ENCODE measurements around the gene SLC22A14. TPM values are rescaled to one million over a fixed set of nuclear protein-coding genes. Genes with fewer than 3 reads are reported as not detected.

Gene SLC22A14
- total RNA-seq, 1 experiment from 2014 or later = 0.22 TPM

- Histone ChIP-seq H4K20me1 (ENCODE audit: insufficient read depth) (no peaks in the 10 kb centered on the region), H3K9me3 (ENCODE audit: control insufficient read depth in 1 of 2, insufficient read depth in 1 of 2, low read depth in 1 of 2, low read length in 2 of 2) (peaks cover 0 to 6% of the 10 kb centered on the region in 2 experiments; a peak in 1 of 4 replicates), H3K9ac (ENCODE audit: low read length) (no peak overlapping the region), H3K27me3 (ENCODE audit: insufficient read depth, low read length) (no peaks in the 10 kb centered on the region), H3K36me3 (ENCODE audit: control insufficient read depth in 1 of 2, insufficient read depth in 2 of 2, low read length in 2 of 2) (no peaks in the 10 kb centered on the region), H3K4me2 (ENCODE audit: low read length) (no peak overlapping the region), H2AFZ (ENCODE audit: low read depth, low read length, poor library complexity, severe bottlenecking) (no peak overlapping the region), H3K4me3 (replicated peaks in 1 of 2; ENCODE audit: low read depth in 1 of 2, low read length in 2 of 2) (no peak overlapping the region), H3K9me2 (ENCODE audit: insufficient read depth) (no peaks in the 10 kb centered on the region), H3K27ac (ENCODE audit: low read depth, low read length) (no peak overlapping the region), H3K4me1 (ENCODE audit: control insufficient read depth in 1 of 2, insufficient read depth in 2 of 2, low read length in 2 of 2) (peaks cover 0 to 14% of the 10 kb centered on the region in 2 experiments; a peak in 2 of 4 replicates), H3K79me2 (ENCODE audit: insufficient read depth, low read length) (no peaks in the 10 kb centered on the region)
- BruUV-seq (replicated peaks) = no TSS peak
- TF ChIP-seq MAX (IDR thresholded peaks at IDR 0.05) = no peak
- ChIA-PET CTCF (no interaction called here), POLR2A (no interaction called here), RAD21 (ENCODE audit: low non-redundant PET in 1 of 2, low total read pairs in 2 of 2, uncharacterized antibody in 2 of 2, unreplicated experiment in 2 of 2) (no interaction called here)
- no peak for ATAC-seq
- no peak for DNase-seq (ENCODE audit: low read depth, low spot score)
- intact Hi-C loops (cut with micrococcal nuclease) = no loop called here
Measured at GRCh38 chr3:38325256-38325655, 43.2 kb downstream of the SLC22A14 start.

GRCh38 chr3:38327335-38328009 lies 45.4 kb downstream of the SLC22A14 start:
- no peak overlapping the region for H3K27ac ChIP-seq (ENCODE audit: low read depth, low read length)
- BruUV-seq (replicated peaks) = no TSS peak
- CTCF ChIA-PET = interaction anchor here (0.9 kb wide), 1 partner anchor 29 kb away, joined by 4 read pairs; no protein-coding TSS in a partner anchor
- peaks cover 0 to 14% of the 10 kb centered on the region in 2 experiments; a peak in 2 of 4 replicates for H3K4me1 ChIP-seq (ENCODE audit: control insufficient read depth in 1 of 2, insufficient read depth in 2 of 2, low read length in 2 of 2)
- RAD21 ChIA-PET (ENCODE audit: low non-redundant PET in 1 of 2, low total read pairs in 2 of 2, uncharacterized antibody in 2 of 2, unreplicated experiment in 2 of 2) = no interaction called here
- H3K79me2 ChIP-seq (ENCODE audit: insufficient read depth, low read length) = no peaks in the 10 kb centered on the region
- intact Hi-C loops (cut with micrococcal nuclease) = no loop called here
- ATAC-seq (peak; percentile 46; the same call in 1 of the 2 replicates), DNase-seq (ENCODE audit: low read depth, low spot score) (peak; percentile 10)
- no peaks in the 10 kb centered on the region for H3K9me2 ChIP-seq (ENCODE audit: insufficient read depth)
- H3K9ac ChIP-seq (ENCODE audit: low read length) = no peak overlapping the region
- no peaks in the 10 kb centered on the region for H4K20me1 ChIP-seq (ENCODE audit: insufficient read depth)
- H3K4me3 ChIP-seq (replicated peaks in 1 of 2; ENCODE audit: low read depth in 1 of 2, low read length in 2 of 2) = no peak overlapping the region
- POLR2A ChIA-PET = no interaction called here
- TF ChIP-seq EGR1 (IDR thresholded peaks at IDR 0.05; ENCODE audit: low read depth) (no peak), FOSL1 (IDR thresholded peaks at IDR 0.05; ENCODE audit: low read depth) (peak; percentile 37), ZBTB33 (IDR thresholded peaks at IDR 0.05; ENCODE audit: extremely low read depth, insufficient replicate concordance, low read length) (no peak), CTCF (IDR thresholded peaks at IDR 0.05 in 2 of 3, conservative IDR thresholded peaks at IDR 0.05 in 1 of 3; ENCODE audit: borderline replicate concordance in 1 of 3, insufficient read depth in 1 of 3, low read depth in 2 of 3, low read length in 2 of 3) (no peak), CEBPB (IDR thresholded peaks at IDR 0.05; ENCODE audit: low read depth) (no peak), JUND (IDR thresholded peaks at IDR 0.05) (0 out of 2 replicates have a peak, but pooled peaks have one; percentile 30), ZNF274 (IDR thresholded peaks at IDR 0.05; ENCODE audit: low read depth, low read length) (no peak), CBX3 (IDR thresholded peaks at IDR 0.05; ENCODE audit: low read depth) (peak; percentile 55; the same call in 1 of the 2 replicates)
- H3K9me3 ChIP-seq (ENCODE audit: control insufficient read depth in 1 of 2, insufficient read depth in 1 of 2, low read depth in 1 of 2, low read length in 2 of 2) = peaks cover 0 to 6% of the 10 kb centered on the region in 2 experiments; a peak in 1 of 4 replicates
- H3K36me3 ChIP-seq (ENCODE audit: control insufficient read depth in 1 of 2, insufficient read depth in 2 of 2, low read length in 2 of 2) = no peaks in the 10 kb centered on the region
- H2AFZ ChIP-seq (ENCODE audit: low read depth, low read length, poor library complexity, severe bottlenecking) = no peak overlapping the region
- H3K4me2 ChIP-seq (ENCODE audit: low read length) = no peak overlapping the region
- no peaks in the 10 kb centered on the region for H3K27me3 ChIP-seq (ENCODE audit: insufficient read depth, low read length)
